Fibroblast of villous mesenchyme (primary cell): ENCODE measurements around the gene TAX1BP1. TPM values are rescaled to one million over a fixed set of nuclear protein-coding genes. Genes with fewer than 3 reads are reported as not detected.
A peak's percentile ranks its signal among the peaks of the same experiment; 100 is the strongest.

Source experiments
- DNase-seq: peaks from one replicate; pipeline ENCODE4 v3.0.0-alpha.2; 2010; ENCODE audit warnings: low read depth
- H3K4me3 ChIP-seq: 2 replicates; pipeline ENCODE4 v1.5.1; 2011; ENCODE audit warnings: low read depth, mild to moderate bottlenecking, low read length
- total RNA-seq: library from RNA; depleted of rRNA; stranded (reverse); fragments of >200 nt; gene quantifications from 2 replicates; pipeline ENCODE4 v1.2.3, GENCODE V29; 2012
- TF ChIP-seq, protein P1 (sequence below): IDR thresholded peaks from 2 replicates; pipeline ENCODE4 v1.5.1; 2012; ENCODE audit warnings: low read depth, mild to moderate bottlenecking, low read length; ENCODE audit not compliant: insufficient read depth

TAX1BP1 gene
- total RNA-seq, 1 donor: 99.7 TPM

DNA sequence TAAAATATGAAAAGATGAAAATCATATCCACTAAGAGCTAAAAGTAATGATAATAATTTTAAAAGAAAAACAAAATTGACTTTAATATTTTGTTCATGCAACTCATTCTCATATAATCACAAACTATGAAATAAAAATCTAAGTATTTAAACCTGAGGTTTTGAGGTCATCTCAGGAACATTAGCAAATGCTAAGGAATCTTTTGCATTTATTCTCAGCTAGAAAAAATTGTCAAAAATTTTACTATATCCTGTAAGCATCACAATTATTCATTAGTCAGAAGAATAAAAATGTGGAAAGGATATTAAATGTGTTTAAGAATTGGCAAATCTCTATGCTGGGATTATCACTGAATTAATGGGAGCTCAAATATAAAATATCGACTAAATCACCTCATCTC lies 36.8 kb upstream of the TAX1BP1 start:
- no peak for DNase-seq
- TF ChIP-seq, protein P1, sequence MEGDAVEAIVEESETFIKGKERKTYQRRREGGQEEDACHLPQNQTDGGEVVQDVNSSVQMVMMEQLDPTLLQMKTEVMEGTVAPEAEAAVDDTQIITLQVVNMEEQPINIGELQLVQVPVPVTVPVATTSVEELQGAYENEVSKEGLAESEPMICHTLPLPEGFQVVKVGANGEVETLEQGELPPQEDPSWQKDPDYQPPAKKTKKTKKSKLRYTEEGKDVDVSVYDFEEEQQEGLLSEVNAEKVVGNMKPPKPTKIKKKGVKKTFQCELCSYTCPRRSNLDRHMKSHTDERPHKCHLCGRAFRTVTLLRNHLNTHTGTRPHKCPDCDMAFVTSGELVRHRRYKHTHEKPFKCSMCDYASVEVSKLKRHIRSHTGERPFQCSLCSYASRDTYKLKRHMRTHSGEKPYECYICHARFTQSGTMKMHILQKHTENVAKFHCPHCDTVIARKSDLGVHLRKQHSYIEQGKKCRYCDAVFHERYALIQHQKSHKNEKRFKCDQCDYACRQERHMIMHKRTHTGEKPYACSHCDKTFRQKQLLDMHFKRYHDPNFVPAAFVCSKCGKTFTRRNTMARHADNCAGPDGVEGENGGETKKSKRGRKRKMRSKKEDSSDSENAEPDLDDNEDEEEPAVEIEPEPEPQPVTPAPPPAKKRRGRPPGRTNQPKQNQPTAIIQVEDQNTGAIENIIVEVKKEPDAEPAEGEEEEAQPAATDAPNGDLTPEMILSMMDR: no peak

DNA sequence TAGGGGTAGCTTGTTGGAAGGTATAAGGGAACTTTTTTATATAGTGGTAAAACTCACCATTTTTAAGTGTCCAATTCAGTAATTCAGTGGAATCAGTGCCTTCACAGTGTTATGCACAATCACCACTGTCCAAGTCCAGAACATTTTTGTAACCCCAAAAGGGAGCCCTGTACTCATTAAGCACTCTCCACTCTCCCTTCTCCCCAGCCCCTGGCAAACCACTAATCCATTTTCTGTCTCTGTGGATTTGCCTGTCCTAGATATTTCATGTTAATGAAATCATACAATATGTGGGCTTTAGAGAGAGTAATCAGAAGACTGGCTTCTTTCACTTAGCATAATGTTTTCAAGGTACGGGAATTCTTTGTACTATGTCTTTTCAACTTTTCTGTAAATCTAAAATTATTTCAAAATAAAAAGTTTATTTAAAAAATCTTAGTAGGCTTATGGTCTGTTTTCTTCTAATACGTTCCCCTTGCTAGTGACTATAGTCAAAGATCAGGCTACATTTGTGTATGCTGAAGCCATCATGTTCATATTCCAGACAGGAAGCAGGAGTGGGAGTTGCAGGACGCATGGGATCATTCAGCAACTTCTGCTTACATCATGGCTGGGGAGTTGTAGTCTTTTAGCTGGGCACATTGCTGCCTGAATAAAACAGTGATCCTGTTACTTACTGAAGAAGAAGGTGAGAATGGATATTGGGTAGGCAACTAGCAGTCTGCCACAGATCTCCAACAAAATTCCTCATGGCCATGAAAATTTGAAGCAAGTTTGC lies 35.4 kb upstream of the TAX1BP1 start:
- DNase-seq: no peak
- TF ChIP-seq, protein P1: no peak
- no peak overlapping the region for H3K4me3 ChIP-seq

More for the DNA sequence above, 36.8 kb upstream of the TAX1BP1 start:
- no peak overlapping the region for H3K4me3 ChIP-seq

DNA sequence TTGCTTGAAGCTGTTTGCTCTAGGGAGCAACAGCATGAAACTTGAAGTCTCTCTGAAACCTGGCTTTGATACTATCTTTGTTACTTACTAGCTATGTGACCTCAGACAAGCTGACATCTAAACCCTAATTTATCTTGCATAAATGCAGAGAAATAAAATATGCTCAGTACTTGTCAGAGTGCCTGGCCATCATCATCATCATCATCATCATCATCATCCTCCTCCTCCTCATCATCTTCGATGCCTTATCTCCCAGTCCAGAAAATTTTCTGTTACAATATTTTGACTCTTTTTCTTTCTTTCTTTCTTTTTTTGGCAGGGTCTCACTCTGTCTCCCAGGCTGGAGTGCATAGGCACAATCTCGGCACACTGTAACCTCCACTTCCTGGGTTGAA lies 34.8 kb upstream of the TAX1BP1 start:
- no peak for DNase-seq
- H3K4me3 ChIP-seq: no peak overlapping the region
- TF ChIP-seq, protein P1: no peak

DNA sequence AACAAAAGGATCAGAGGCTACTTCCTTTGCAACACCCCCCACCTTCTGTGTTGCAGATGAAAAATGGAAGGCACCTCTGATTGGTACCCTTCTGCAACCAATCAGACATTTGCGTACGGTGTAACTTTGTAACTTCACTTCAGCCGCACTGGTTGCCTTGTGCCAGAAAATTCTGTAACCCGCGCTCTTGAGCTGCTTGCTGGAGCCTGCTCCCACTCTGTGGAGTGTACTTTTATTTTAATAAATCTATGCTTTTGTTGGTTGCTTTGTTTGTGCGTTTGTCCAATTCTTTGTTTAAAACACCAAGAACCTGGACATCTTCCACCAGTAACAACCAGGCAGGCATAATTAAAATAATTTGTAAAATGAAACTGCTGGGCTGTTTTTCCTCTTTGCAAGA lies 31.5 kb upstream of the TAX1BP1 start:
- H3K4me3 ChIP-seq: no peak overlapping the region
- TF ChIP-seq, protein P1: no peak
- DNase-seq: no peak

DNA sequence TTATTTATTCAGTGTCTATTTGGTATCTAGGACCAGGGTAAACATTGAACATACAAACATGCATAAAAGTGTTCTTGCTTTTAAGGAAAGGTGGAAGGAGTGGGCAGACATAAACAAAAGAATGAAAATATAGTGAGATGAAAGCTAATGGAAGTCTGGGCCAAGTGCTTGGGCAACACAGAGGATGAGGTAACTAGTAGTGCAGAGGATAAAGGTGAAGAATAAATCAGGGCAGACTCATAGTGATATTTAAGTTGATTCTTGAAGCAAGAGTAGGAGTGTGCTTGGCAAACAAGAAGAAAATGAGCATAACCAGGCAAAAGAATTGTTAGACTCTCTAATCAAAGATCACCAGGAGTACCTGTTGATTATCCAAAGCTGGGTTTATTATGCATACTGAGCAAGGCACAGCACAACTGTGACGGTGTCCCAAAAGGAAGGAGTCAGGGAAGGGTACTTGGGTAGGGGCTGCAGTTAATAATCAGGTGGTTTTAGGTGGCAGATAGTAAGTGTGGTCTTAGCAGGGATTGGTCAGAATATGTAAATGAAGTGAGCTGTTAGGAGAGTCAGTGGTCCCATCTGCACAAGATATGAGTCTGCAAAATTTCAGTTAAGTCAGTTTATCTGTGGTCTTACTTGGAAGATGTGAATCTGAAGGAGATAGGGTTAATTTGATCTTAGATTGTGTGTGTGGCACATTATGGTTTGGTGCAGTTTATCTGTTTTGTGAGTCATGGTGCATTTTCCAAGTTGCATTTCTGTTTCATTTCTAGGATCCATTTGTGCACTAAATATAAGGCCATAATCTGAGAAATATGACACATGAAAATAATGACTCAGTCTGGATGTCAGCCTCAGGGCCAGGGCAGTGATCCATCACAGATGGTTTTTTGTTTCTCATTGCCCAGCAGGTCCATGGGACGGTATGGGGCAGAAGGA lies 30.6 kb upstream of the TAX1BP1 start:
- peak; percentile 63 for DNase-seq
- TF ChIP-seq, protein P1: no peak
- no peak overlapping the region for H3K4me3 ChIP-seq

DNA sequence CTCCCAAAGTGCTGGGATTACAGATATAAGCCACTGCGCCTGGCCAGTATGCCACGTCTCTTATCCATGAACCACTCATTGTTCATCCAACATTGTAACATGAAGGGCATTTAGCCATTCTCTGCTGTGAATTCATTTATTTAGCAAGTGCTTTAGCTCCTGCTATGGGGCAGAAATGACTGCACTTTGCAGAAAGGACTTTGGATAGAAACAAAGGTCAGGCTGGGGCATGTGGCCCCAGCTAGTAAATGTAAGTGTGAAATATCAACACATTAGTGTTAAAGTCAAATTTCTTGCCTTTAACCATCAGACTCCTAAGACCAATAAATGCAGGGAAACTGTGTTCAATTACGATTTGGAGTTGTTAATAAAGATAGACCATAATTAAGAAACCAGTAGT lies 27.7 kb upstream of the TAX1BP1 start:
- TF ChIP-seq, protein P1: no peak
- no peak overlapping the region for H3K4me3 ChIP-seq
- DNase-seq: no peak
